Measurements from ENCODE around the gene TMEM170A. TPM values are rescaled to one million over a fixed set of nuclear protein-coding genes. Genes with fewer than 3 reads are reported as not detected.
A peak's percentile ranks its signal among the peaks of the same experiment; 100 is the strongest.

The TMEM170A gene
- total and polyA plus RNA-seq, 2 donors = 11.1 to 18.8 TPM

DNA sequence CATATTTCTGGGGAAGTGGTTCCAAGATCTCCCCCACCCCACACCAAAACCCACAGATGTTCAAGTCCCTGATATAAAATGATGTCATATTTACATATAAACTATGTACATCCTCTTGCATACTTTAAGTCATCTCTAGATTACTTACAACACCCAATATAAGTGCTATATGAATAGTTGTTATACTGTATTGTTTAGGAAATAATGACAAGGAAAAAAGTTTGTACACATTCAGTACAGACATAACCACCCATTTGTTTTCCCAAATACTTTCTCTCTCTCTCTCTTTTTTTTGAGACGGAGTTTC is 42.7 kb downstream of the TMEM170A start:
- H3K36me3 ChIP-seq (ENCODE audit: control insufficient read depth in 2 of 2, insufficient read depth in 2 of 2, low read length in 1 of 2) = no peaks in the 10 kb centered on the region
- H3K4me3 ChIP-seq (ENCODE audit: low read length in 2 of 2) = no peak overlapping the region
- H3K9me3 ChIP-seq (ENCODE audit: control insufficient read depth in 2 of 2, insufficient read depth in 1 of 2, low read length in 1 of 2) = no peaks in the 10 kb centered on the region
- 100% methylated on average over 1 of the region's 1 CpG for WGBS
- no peaks in the 10 kb centered on the region for H3K27me3 ChIP-seq (ENCODE audit: control insufficient read depth in 2 of 2, insufficient read depth in 1 of 2, low read length in 1 of 2)
- H3K4me1 ChIP-seq (ENCODE audit: control insufficient read depth in 2 of 2, insufficient read depth in 2 of 2, low read length in 2 of 2) = peaks cover 9 to 11% of the 10 kb centered on the region in 2 donors
- peak overlapping the region in 1 of 2 donors; percentile 61 for H3K27ac ChIP-seq (ENCODE audit: low read depth in 1 of 2, low read length in 1 of 2)
- DNase-seq (ENCODE audit: low read depth in 6 of 9, low spot score in 9 of 9) = no peak

- Histone ChIP-seq H3K36me3 (ENCODE audit: control insufficient read depth in 2 of 2, insufficient read depth in 2 of 2, low read length in 1 of 2) (no peaks in the 10 kb centered on the region), H3K4me3 (ENCODE audit: low read length in 2 of 2) (peak overlapping the region in 1 of 2 donors; percentile 9), H3K4me1 (ENCODE audit: control insufficient read depth in 2 of 2, insufficient read depth in 2 of 2, low read length in 2 of 2) (peaks cover 9 to 11% of the 10 kb centered on the region in 2 donors), H3K9me3 (ENCODE audit: control insufficient read depth in 2 of 2, insufficient read depth in 1 of 2, low read length in 1 of 2) (no peaks in the 10 kb centered on the region), H3K27ac (ENCODE audit: low read depth in 1 of 2, low read length in 1 of 2) (peak overlapping the region in 1 of 2 donors; percentile 61), H3K27me3 (ENCODE audit: control insufficient read depth in 2 of 2, insufficient read depth in 1 of 2, low read length in 1 of 2) (no peaks in the 10 kb centered on the region)
- DNase-seq (ENCODE audit: low read depth in 6 of 9, low spot score in 9 of 9) = peak in 7 of 9 donors; percentile 14 to 68 (median 45)
- 17% methylated on average over 8 of the region's 8 CpGs for WGBS
Observed at GRCh38 chr16:75420987-75421819, 43.3 kb downstream of the TMEM170A start.

DNA sequence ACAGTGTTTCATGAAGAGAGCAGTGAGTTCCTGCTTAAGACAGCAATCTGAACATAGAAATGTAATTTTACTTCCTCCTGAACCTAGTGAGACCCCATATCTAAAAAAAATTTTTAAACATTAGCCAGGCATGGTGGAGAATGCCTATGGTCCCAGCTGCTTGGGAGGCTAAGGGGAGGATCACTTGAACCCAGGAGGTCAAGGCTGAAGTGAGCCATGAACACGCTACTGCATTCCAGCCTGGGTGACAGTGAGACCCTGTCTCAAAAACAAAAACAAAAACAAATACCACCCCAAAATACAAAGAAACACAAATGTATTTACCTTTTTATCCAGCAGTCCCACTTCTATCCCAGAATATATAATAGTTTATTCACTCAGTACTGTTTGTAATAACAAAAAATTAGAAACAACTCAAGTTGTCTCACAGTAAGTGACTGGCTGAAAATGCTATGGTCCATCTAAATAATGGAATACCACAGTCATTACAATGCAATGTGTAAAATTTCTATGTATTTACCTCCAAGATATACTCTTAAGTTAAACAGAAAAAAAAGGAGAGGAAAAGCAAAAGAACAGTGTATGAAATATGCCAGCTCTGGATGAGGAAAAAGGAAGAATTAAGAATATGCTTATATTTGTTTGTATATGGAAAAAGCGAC is 47.5 kb downstream of the TMEM170A start:
- Histone ChIP-seq H3K4me3 (ENCODE audit: low read length in 2 of 2) (no peak overlapping the region), H3K27ac (ENCODE audit: low read depth in 1 of 2, low read length in 1 of 2) (no peak overlapping the region), H3K4me1 (ENCODE audit: control insufficient read depth in 2 of 2, insufficient read depth in 2 of 2, low read length in 2 of 2) (peaks cover 11% of the 10 kb centered on the region in 2 donors), H3K36me3 (ENCODE audit: control insufficient read depth in 2 of 2, insufficient read depth in 2 of 2, low read length in 1 of 2) (peaks cover 6 to 10% of the 10 kb centered on the region in 2 donors), H3K9me3 (ENCODE audit: control insufficient read depth in 2 of 2, insufficient read depth in 1 of 2, low read length in 1 of 2) (no peaks in the 10 kb centered on the region), H3K27me3 (ENCODE audit: control insufficient read depth in 2 of 2, insufficient read depth in 1 of 2, low read length in 1 of 2) (no peaks in the 10 kb centered on the region)
- WGBS = over 99% methylated on average over 2 of the region's 2 CpGs
- no peak for DNase-seq (ENCODE audit: low read depth in 6 of 9, low spot score in 9 of 9)

DNA sequence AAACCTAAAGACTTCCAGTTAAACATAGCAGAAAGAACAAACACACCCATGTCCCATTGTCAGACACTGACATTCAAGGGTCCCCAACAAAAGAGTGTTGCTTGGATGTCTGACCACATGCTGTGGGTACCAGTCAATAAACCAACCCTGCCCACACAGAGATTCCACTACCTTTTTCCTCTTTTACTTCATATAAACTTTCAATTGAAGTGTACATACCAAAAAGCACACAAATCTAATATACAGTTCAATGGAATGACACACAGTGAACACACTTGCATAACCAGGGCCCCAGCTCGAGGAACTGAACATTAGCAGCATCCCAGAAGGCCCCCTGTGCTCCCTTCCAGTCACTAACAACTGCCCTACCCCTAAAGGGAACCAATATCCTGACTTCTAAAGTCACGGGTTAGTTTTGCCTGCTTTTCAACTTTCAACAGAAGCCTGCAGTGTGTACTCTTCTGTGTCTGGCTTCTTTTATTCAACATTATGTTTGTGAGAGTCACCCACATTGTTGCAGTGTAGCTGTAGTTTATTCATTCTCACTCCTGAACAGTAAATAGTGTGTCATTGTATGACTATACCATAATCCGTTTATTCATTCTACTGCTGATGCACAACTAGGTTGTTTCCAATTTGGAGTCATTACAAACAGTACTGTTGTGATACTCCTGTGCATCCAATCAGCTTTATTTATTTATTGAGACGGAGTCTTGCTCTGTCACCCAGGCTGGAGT is 49.2 kb downstream of the TMEM170A start:
- Histone ChIP-seq H3K27me3 (ENCODE audit: control insufficient read depth in 2 of 2, insufficient read depth in 1 of 2, low read length in 1 of 2) (no peaks in the 10 kb centered on the region), H3K36me3 (ENCODE audit: control insufficient read depth in 2 of 2, insufficient read depth in 2 of 2, low read length in 1 of 2) (peaks cover 8 to 18% of the 10 kb centered on the region in 2 donors), H3K9me3 (ENCODE audit: control insufficient read depth in 2 of 2, insufficient read depth in 1 of 2, low read length in 1 of 2) (no peaks in the 10 kb centered on the region), H3K4me1 (ENCODE audit: control insufficient read depth in 2 of 2, insufficient read depth in 2 of 2, low read length in 2 of 2) (peaks cover 6 to 7% of the 10 kb centered on the region in 2 donors), H3K27ac (ENCODE audit: low read depth in 1 of 2, low read length in 1 of 2) (peak overlapping the region in 1 of 2 donors; percentile 31), H3K4me3 (ENCODE audit: low read length in 2 of 2) (no peak overlapping the region)
- DNase-seq (ENCODE audit: low read depth in 6 of 9, low spot score in 9 of 9) = no peak
- WGBS = 95% methylated on average over 4 of the region's 4 CpGs

GRCh38 chr16:75413951-75414350 is 50.5 kb downstream of the TMEM170A start:
- 95% methylated on average over 2 of the region's 2 CpGs for WGBS
- H3K4me1 ChIP-seq (ENCODE audit: control insufficient read depth in 2 of 2, insufficient read depth in 2 of 2, low read length in 2 of 2) = peaks cover 5 to 6% of the 10 kb centered on the region in 2 donors
- H3K9me3 ChIP-seq (ENCODE audit: control insufficient read depth in 2 of 2, insufficient read depth in 1 of 2, low read length in 1 of 2) = no peaks in the 10 kb centered on the region
- no peak for DNase-seq (ENCODE audit: low read depth in 6 of 9, low spot score in 9 of 9)
- H3K27me3 ChIP-seq (ENCODE audit: control insufficient read depth in 2 of 2, insufficient read depth in 1 of 2, low read length in 1 of 2) = no peaks in the 10 kb centered on the region
- no peak overlapping the region for H3K4me3 ChIP-seq (ENCODE audit: low read length in 2 of 2)
- peaks cover 12 to 30% of the 10 kb centered on the region in 2 donors for H3K36me3 ChIP-seq (ENCODE audit: control insufficient read depth in 2 of 2, insufficient read depth in 2 of 2, low read length in 1 of 2)
- H3K27ac ChIP-seq (ENCODE audit: low read depth in 1 of 2, low read length in 1 of 2) = no peak overlapping the region

GRCh38 chr16:75406943-75407342 is 57.5 kb downstream of the TMEM170A start:
- DNase-seq (ENCODE audit: low read depth in 6 of 9, low spot score in 9 of 9) = no peak
- Histone ChIP-seq H3K4me3 (ENCODE audit: low read length in 2 of 2) (no peak overlapping the region), H3K36me3 (ENCODE audit: control insufficient read depth in 2 of 2, insufficient read depth in 2 of 2, low read length in 1 of 2) (peaks cover 14 to 32% of the 10 kb centered on the region in 2 donors), H3K4me1 (ENCODE audit: control insufficient read depth in 2 of 2, insufficient read depth in 2 of 2, low read length in 2 of 2) (no peaks in the 10 kb centered on the region), H3K27me3 (ENCODE audit: control insufficient read depth in 2 of 2, insufficient read depth in 1 of 2, low read length in 1 of 2) (no peaks in the 10 kb centered on the region), H3K27ac (ENCODE audit: low read depth in 1 of 2, low read length in 1 of 2) (no peak overlapping the region), H3K9me3 (ENCODE audit: control insufficient read depth in 2 of 2, insufficient read depth in 1 of 2, low read length in 1 of 2) (no peaks in the 10 kb centered on the region)
- WGBS = 96% methylated on average over 4 of the region's 4 CpGs

- peak in 3 of 9 donors; percentile 10 to 54 (median 28) for DNase-seq (ENCODE audit: low read depth in 6 of 9, low spot score in 9 of 9)
- Histone ChIP-seq H3K9me3 (ENCODE audit: control insufficient read depth in 2 of 2, insufficient read depth in 1 of 2, low read length in 1 of 2) (no peaks in the 10 kb centered on the region), H3K27ac (ENCODE audit: low read depth in 1 of 2, low read length in 1 of 2) (no peak overlapping the region), H3K36me3 (ENCODE audit: control insufficient read depth in 2 of 2, insufficient read depth in 2 of 2, low read length in 1 of 2) (peaks cover 7 to 18% of the 10 kb centered on the region in 2 donors), H3K27me3 (ENCODE audit: control insufficient read depth in 2 of 2, insufficient read depth in 1 of 2, low read length in 1 of 2) (no peaks in the 10 kb centered on the region), H3K4me3 (ENCODE audit: low read length in 2 of 2) (no peak overlapping the region), H3K4me1 (ENCODE audit: control insufficient read depth in 2 of 2, insufficient read depth in 2 of 2, low read length in 2 of 2) (no peaks in the 10 kb centered on the region)
- 52% methylated on average over 3 of the region's 3 CpGs for WGBS
Observed at GRCh38 chr16:75402821-75403475, 61.5 kb downstream of the TMEM170A start.

GRCh38 chr16:75402159-75402820 is 62.2 kb downstream of the TMEM170A start:
- Histone ChIP-seq H3K36me3 (ENCODE audit: control insufficient read depth in 2 of 2, insufficient read depth in 2 of 2, low read length in 1 of 2) (peaks cover 1 to 20% of the 10 kb centered on the region in 2 donors), H3K4me1 (ENCODE audit: control insufficient read depth in 2 of 2, insufficient read depth in 2 of 2, low read length in 2 of 2) (no peaks in the 10 kb centered on the region), H3K9me3 (ENCODE audit: control insufficient read depth in 2 of 2, insufficient read depth in 1 of 2, low read length in 1 of 2) (no peaks in the 10 kb centered on the region), H3K27me3 (ENCODE audit: control insufficient read depth in 2 of 2, insufficient read depth in 1 of 2, low read length in 1 of 2) (no peaks in the 10 kb centered on the region), H3K27ac (ENCODE audit: low read depth in 1 of 2, low read length in 1 of 2) (peak overlapping the region in 1 of 2 donors; percentile 52), H3K4me3 (ENCODE audit: low read length in 2 of 2) (no peak overlapping the region)
- DNase-seq (ENCODE audit: low read depth in 6 of 9, low spot score in 9 of 9) = no peak
- 89% methylated on average over 2 of the region's 2 CpGs for WGBS

All from thymus (tissue), 11 donors.